ENCODE results near the gene NOMO2.
"Not testable (repeated sequence)": the region's sequence is repeated elsewhere in the genome, so short reads cannot be mapped to it uniquely, and the experiment has no call there.

The NOMO2 gene, protein sequence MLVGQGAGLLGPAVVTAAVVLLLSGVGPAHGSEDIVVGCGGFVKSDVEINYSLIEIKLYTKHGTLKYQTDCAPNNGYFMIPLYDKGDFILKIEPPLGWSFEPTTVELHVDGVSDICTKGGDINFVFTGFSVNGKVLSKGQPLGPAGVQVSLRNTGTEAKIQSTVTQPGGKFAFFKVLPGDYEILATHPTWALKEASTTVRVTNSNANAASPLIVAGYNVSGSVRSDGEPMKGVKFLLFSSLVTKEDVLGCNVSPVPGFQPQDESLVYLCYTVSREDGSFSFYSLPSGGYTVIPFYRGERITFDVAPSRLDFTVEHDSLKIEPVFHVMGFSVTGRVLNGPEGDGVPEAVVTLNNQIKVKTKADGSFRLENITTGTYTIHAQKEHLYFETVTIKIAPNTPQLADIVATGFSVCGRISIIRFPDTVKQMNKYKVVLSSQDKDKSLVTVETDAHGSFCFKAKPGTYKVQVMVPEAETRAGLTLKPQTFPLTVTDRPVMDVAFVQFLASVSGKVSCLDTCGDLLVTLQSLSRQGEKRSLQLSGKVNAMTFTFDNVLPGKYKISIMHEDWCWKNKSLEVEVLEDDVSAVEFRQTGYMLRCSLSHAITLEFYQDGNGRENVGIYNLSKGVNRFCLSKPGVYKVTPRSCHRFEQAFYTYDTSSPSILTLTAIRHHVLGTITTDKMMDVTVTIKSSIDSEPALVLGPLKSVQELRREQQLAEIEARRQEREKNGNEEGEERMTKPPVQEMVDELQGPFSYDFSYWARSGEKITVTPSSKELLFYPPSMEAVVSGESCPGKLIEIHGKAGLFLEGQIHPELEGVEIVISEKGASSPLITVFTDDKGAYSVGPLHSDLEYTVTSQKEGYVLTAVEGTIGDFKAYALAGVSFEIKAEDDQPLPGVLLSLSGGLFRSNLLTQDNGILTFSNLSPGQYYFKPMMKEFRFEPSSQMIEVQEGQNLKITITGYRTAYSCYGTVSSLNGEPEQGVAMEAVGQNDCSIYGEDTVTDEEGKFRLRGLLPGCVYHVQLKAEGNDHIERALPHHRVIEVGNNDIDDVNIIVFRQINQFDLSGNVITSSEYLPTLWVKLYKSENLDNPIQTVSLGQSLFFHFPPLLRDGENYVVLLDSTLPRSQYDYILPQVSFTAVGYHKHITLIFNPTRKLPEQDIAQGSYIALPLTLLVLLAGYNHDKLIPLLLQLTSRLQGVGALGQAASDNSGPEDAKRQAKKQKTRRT

DNA sequence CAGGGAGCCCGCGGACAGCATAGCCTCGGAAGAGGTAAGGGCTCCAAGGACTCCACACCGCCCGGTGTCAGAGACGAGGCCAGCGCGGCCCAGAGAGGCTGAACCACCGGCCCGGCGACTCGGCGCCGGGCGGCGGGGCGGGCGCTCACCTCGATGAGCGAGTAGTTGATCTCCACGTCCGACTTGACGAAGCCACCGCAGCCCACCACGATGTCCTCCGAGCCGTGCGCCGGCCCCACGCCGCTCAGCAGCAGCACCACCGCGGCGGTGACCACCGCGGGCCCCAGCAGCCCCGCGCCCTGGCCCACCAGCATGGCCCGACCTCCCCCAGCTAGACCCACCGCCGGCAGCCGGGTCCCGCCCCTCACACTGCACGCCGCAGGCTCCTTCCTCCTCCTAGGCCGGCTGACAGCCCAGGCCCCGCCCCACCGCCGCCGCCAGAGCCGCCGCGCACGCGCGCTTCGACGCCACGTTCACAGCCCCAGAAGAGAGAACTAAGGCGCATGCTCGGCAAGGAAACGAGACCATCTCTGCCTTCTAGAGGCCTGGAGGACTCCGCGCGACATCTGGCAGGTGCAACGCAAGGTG, at the start of gene NOMO2:
Gene NOMO2, minus strand, starts transcription at position 371 of the 588 bp plus-strand sequence. Its CDS starts 57 bp downstream, at position 314.
- not testable (repeated sequence) for DNase-seq

DNA sequence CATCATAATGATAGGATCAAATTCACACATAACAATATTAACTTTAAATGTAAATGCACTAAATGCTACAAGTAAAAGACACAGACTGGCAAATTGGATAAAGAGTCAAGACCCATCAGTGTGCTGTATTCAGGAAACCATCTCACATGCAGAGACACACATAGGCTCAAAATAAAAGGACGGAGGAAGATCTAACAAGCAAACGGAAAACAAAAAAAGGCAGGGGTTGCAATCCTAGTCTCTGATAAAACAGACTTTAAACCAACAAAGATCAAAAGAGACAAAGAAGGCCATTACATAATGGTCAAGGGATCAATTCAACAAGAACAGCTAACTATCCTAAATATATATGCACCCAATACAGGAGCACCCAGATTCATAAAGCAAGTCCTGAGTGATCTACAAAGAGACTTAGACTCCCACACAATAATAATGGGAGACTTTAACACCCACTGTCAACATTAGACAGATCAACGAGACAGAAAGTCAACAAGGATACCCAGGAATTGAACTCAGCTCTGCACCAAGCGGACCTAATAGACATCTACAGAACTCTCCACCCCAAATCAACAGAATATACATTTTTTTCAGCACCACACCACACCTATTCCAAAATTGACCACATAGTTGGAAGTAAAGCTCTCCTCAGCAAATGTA, 48.4 kb upstream of the NOMO2 start:
- not testable (repeated sequence) for DNase-seq

DNA sequence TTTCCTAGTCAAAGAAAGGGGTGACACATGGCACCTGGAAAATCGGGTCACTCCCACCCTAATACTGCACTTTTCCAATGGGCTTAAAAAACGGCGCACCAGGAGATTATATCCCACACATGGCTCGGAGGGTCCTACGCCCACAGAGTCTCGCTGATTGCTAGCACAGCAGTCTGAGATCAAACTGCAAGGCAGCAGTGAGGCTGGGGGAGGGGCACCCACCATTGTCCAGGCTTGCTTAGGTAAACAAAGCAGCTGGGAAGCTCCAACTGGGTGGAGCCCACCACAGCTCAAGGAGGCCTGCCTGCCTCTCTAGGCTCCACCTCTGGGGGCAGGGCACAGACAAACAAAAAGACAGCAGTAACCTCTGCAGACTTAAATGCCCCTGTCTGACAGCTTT, 46.4 kb upstream of the NOMO2 start:
- not testable (repeated sequence) for DNase-seq

DNA sequence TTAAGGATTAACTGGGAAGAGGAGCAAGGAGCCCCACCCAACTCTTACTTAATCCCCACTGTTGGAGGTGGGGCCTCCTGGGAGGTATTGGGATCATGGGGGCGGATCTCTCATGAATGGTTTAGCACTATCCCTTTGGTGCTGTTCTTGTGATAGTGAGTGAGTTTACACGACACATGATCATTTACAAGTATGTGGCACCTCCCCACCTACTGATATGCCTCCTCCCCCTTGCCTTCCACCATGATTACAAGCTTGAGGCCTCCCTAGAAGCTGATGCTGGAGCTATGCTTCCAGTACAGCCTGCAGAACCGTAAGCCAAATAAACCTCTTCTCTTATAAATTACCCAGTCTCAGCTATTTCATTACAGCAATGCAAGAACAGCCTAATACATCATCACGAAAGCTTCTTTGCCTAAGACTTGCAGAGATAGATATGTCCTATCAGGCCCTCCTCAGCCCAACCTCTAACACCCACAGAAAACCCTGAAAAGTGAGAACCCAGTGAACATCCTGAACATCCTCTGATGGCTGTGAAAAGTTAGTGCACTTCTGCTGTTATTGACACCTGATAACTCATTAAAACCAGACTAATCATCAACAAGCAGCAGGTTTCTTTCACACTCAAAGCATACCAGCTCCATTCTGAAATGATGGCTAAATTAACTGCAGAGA, 41.8 kb upstream of the NOMO2 start:
- not testable (repeated sequence) for DNase-seq

DNA sequence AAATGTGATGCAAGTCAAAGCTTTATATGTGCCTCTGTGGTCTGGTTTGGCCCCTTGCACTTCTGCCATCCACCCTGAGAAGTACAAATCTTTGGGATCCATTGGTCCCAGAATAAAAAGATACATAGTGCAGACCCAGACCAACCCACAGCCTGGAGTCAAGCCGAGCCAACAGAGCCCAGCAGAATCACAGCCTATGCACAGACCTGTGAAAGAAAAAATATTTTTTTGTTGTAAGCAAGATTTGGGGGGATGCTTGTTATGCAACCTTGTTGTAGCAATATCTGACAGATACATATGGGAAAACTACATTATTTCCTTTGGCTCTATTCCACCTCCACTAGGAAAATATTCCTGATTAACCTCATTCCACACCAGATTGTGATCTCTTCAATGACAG, 36.7 kb upstream of the NOMO2 start:
- DNase-seq: not testable (repeated sequence)

DNA sequence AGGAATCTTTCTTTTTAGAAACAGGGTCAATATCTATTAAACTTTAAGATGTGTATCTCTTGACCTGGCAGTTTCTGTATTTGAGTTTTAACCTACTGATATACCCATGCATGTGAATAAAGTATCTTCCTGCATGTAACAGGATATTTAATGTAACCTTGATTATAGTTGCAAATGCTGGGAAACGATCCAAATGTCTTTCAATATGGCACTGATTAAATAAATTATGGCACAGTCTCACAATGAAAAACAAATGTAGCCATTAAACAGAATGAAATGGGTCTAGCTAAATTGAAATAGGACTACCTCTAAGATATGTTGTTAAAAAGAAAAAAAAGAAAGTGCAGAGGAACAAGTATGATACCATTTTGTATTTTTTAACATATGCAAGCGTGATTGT, 35.8 kb upstream of the NOMO2 start:
- not testable (repeated sequence) for DNase-seq

DNA sequence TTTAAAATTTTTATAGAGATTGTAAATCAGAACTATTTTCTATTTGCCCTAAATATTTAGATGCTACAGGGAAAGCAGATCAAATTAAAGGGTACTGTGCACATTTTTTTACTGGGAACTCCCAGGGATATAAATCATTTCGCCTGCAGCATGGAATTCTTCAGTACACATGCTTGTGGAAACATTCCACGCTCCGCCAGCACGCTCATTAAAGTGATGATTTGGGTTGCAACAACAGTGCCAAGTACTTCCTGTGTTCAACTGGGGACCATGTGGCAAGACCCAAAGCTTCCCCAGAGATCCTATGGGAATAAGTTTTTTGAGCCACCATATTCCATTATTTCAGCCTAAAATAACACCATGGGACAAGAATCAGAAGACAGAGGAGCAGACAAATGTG, 35.4 kb upstream of the NOMO2 start:
- not testable (repeated sequence) for DNase-seq

DNA sequence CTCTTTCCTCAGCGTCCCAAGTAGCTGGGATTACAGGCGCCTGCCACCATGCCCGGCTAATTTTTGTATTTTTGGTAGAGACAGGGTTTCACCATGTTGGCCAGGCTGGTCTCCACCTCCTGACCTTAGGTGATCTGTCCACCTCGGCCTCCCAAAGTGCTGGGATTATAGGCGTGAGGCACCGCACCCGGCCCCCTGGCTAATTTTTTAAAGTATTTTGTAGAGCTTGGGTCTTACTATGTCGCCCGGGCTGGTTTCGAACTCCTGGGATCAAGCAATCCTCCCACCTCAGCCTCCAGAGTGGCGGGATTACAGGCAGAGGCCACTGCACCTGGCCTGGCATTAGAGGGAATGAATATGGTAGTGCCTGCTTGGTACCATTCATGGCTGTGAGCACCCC, 33.9 kb upstream of the NOMO2 start:
- DNase-seq: not testable (repeated sequence)

DNA sequence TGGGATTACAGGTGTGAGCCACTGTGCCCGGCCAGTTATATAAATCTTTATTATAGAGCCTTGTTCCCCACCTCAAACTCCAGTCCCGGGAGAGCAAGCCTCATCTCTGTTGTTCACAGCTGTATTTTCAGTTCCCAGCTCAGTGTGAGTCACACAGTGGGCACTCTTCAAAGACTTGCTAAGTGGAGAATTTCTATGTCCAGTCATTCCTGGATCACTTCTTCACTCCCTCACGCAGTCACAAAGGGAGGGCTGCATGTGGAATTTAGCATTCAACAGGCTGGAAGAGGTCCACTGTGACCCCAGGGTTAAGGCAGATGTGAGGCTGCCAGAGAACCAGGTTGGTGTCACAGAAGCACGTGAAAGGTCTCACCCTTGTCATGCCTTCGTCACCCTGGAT, 33.0 kb upstream of the NOMO2 start:
- not testable (repeated sequence) for DNase-seq

DNA sequence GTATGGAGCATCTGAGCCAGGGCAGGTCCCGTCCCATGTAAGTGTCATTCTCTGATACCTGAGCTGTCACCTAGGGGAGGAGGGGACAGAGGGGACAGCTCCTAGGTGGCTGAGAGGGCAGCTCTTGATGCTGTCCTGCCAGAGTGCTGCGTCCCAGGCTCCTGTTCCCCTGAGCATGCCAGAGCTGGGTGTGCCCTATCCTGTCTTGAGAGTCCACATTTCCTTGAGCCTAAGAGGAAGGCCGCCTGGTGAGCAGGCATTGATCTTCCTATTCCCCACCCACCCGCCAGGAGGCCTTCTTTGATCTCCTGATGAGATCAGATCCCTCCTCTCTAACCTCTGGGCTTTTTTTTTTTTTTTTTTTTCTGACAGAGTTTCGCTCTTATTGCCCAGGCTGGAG, 32.0 kb upstream of the NOMO2 start:
- DNase-seq: not testable (repeated sequence)

DNA sequence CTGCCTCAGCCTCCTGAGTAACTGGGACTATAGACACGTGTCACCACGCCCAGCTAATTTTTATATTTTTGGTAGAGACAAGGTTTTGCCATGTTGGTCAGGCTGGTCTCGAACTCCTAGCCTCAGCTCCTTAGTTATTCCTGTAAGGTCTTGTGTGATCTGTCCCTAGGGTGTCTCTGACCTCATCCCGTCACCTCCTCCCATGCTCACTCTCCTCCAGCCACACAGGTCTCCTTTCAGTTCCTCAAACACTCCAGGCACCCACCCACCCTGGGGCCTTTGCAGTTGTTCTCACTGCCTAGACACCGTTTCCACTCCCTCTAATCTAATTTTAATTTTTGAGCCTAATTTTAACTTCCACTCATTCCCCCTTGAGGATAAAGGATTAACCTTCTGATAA, 31.1 kb upstream of the NOMO2 start:
- not testable (repeated sequence) for DNase-seq

DNA sequence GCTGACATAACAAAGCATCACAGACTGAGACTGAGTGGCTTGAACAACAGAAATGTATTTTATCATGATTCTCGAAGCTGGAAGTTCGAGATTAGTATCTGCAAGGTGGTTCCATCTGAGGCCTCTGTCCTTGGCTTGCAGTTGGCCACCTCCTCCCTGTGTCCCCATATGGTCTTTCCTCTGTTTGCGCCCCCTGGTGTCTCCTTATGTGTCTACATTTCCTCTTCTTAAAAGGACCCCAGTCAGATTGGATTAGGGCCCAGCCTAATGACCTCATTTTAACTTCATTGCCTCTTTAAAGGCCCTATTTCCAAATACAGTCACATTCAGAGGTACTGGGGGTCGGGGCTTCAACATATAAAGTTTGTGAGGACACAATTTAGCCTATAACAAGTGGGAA, 30.0 kb upstream of the NOMO2 start:
- DNase-seq: not testable (repeated sequence)

DNA sequence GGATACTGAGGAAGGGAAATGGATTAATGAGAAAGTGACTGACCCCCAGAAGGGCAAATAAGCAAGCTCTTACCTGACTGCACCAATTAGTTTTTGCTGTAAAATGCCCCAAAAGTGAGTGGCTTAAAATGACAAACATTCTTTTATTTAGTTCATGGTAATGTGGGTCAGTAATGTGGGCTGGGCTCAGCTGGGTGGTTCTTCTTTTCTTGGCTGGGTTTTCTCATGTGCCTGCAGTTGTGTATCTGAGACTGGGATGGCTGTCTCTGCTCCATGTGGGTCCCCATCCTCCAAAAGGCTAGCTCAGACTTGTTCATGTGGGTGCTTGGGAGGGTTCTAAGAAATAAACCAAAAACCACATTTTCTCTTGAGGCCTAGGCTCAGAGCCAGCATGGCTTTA, 29.5 kb upstream of the NOMO2 start:
- not testable (repeated sequence) for DNase-seq

DNA sequence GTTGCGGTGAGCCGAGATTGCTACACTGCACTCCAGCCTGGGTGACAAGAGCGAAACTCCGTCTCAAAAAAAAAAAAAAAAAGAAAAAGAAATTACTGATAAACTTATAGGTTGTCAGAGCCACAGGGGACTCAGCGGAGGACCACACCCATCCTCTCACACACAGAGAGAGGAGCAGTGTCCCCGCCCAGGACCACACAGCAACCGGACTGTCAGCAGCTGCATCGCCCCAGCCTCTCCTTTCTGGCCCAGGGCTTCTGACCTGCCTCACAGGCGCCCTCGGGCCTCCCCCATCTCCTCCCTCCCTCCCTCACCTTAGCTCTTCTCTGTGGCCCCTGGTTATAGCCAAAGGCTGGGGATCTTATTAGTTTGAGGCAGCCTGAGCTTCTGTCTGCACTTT, 27.9 kb upstream of the NOMO2 start:
- not testable (repeated sequence) for DNase-seq

DNA sequence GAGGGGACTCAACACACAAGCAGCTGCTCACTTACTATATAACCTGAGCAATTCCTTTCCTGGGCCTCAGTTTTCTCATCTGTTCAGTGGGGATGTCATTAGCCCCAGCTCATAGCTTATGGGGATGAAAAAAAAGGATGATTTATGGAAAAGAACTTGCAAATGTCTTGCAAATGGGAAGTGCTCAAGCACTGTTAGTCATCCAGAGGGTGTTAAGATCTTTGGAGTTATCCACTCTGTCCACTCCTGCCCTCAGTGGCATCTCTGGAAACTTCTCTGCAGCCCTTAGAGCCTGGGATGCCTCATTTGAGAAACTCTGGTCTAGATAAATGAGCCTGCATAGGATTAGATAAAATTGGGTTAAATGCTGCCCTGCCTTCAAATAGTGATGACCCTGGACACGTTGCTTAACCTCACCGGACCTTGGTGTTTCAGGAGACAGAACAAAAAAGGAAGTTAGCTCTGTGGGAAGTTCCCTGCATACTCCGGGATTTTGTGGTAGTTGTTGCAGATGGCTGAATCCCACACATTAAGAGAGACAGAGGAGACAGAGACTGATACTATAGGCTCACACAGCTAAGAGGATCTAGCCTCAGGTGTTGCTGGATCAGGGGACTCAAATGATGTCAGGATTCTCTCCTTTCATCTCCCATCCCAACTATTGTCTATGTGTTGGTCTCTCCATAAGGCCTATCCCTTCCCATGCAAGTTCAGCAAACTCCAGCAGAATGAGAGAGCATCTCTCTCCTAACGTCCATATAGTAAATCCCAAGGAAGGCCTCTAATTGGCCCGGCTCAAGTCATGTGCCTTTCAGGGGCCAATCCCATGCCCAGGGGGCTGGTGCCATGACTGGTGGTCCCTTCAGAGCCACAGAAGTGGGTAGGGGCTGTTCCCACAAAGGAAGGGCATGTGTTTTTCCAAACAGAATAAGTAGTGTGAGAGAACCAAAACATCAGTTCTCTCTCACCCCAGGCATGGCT, 25.0 kb upstream of the NOMO2 start:
- not testable (repeated sequence) for DNase-seq

DNA sequence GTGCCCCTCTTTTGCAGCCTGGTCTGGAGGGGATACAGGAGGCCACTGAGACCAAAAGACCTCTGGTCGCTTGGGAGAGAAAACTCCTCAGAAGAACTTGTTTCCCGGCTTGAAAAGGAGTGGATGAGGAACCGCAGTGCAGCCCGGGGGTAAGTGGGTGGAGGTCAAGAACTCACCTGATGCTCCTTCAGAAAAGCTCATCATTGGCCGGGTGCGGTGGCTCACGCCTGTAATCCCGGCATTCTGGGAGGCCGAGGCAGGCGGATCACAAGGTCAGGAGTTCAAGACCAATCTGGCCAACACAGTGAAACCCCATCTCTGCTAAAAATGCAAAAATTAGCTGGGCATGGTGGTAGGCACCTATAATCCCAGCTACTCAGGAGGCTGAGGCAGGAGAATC, 23.9 kb upstream of the NOMO2 start:
- DNase-seq: not testable (repeated sequence)

DNA sequence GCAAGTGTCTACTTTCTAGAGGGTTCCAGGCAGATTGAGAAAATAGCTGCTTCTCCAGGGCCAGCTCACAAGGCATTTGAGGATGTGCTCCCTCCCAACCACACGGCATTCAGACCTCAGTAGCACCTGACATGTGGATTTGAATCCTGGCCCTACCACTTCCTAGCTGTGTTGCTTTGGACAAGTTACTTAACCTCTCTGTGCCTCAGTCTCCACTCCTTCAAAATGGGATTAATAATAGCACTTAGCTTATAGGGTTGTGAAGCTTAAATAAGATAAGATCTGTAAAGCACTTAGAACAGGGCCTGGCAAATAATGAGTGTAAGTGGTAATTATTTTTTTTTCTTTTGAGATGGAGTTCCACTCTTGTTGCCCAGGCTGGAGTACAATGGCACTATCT, 21.0 kb upstream of the NOMO2 start:
- no peak for DNase-seq

DNA sequence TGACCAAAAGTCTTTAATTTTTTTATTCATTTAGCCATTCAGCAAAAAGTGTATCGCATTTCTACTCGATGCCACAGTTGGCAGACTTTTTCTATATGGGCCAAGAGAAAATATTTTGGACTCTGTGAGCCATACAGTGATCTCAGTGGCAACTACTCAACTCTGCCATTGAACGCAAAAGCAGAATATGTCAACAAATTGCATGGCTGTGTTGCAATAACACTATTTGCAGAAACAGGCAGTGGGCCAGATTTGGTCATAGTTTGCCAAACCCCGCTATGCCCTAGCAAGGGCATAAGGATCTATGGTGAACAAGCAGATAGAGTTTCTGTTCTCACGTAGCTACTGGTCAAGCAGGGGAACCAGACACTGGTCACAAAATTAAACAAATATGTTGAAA, 18.5 kb upstream of the NOMO2 start:
- DNase-seq: not testable (repeated sequence)

DNA sequence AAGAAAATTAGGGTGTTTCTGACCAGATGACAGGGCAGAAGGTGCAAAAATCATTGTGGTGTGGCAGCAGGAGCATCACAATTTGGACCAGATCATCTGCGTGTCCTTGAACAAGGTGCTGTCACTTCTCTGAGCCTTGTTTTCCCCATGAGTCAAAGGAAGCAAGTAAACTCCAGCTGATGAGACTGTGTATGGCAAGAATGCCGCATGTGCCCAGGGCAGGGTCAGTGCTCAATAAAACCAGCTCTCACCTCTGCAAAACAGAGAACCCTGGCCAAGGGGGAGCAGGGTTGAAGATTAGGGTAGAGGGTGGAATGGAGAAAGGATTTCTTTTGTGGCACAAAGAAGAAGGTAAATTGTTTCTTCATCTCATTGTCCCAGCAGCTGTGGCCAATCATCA, 17.4 kb upstream of the NOMO2 start:
- not testable (repeated sequence) for DNase-seq

DNA sequence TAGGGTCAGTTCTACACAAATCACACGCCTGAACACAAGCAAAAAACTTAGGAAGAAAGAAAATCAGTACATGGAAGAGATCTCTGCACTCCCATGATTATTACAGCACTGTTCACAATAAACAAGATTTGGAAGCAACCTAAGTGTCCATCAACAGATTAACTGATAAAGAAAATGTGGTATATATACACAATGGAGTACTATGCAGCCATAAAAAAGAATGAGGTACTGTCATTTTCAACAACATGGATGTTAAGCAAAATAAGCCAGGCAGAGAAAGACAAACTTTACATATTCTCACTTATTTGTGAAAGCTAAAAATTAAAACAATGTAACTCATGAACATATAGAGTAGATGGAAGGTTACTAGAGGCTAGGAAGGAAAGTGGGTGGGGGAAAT, 16.0 kb upstream of the NOMO2 start:
- not testable (repeated sequence) for DNase-seq

Measured in activated CD4-positive, CD25-positive, alpha-beta regulatory T cell (primary cell).